GM10847 (cell line): ENCODE results near the gene IL2.

Experiments
- POLR2A ChIP-seq: IDR thresholded peaks from 2 replicates; pipeline ENCODE4 v1.6.1; 2011; ENCODE audit not compliant: insufficient read length; ENCODE audit errors: extremely low read depth

IL2 gene

DNA sequence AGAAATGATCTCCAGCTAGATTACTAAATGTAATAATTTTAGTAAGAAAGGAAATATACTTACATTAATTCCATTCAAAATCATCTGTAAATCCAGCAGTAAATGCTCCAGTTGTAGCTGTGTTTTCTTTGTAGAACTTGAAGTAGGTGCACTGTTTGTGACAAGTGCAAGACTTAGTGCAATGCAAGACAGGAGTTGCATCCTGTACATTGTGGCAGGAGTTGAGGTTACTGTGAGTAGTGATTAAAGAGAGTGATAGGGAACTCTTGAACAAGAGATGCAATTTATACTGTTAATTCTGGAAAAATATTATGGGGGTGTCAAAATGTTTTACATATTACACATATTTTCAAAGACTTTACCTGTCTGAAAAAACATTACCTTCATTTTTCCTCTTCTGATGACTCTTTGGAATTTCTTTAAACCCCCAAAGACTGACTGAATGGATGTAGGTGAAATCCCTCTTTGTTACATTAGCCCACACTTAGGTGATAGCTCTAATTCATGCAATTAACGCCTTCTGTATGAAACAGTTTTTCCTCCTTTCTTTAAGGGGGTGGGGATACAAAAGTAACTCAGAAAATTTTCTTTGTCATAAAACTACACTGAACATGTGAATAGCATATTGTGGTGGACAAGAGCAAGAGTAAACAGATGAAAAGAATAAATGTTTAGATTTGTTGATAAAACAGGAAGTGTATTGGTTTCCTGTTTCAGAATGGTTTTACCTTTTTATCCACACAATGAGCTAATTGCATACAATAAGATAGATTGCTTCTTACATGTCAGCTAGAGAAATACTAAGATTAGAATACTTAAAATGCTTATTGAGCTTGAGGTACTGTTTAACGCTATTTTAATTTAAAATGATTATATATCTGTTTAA lies at the start of gene IL2:
TSS of gene IL2 (minus strand) at position 495 of the 886 bp plus-strand sequence. CDS start at position 210, 285 bp downstream.
- TF ChIP-seq POLR2A = no peak

DNA sequence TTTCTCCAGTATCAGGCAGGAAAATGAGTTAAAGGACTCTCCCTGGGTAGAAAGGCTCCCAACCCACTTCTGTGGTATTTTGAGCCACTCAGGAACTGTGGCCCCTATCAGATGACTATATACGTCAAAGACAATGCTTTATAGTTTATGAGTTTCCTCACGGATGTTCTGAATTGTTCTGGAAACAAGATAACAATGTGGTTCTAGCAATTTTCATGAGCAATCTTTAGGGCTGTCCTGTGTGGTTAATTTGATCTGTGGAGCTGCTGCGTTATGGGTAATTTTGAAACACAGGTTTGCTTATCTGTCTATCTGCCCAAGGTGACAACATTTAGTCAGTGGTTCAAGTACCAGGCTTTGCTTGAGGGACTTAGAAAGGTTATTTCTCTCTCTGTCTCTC lies 46.7 kb upstream of the IL2 start:
- no peak for TF ChIP-seq POLR2A

DNA sequence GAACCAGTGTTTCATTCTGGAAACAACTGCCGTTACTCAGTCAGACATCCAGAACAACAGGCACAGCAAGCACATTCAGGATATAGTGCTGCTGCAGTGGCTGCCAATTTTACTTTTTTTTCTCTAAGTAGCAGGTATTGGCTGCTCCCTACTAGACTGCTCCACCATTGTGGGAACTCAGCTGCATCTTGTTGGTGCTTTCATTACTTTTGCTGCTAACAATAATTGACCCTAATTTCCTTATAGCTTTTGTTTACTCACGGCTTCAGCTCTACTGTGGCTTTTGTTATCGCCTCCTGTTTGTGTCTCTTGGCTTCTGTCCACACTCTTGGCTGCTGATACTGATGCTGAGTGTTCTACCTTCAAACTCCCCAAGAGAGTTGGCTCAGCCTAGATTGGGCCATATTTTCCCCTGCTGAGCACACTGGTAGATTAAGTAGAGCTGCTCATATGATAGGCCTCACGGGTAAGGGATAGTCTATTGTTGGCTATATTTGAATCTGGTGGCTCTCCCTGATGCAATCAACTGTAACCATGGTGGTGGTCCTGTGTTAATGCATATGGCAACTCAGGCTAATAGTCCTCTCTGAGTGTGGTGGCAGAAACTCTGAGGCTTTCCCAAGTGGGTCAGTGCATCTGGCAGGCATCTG lies 44.5 kb upstream of the IL2 start:
- TF ChIP-seq POLR2A = no peak

DNA sequence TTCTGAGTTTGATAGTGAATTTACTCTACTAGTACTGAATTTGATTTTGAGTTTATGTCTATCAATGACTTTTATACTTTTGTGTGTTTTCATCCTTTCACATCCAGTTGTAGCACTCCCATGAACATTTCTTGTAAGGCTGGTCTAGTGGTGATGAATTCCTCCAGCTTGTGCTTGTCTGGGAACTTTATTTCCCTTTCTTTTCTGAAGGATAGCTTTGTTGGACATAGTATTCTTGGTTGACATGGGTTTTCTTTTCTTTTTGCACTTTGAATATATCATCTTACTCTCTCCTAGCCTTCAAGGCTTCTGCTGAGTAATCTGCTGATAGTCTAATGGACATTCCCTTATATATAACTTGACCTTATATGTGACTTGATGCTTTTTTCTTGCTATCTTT lies 32.5 kb upstream of the IL2 start:
- no peak for TF ChIP-seq POLR2A

DNA sequence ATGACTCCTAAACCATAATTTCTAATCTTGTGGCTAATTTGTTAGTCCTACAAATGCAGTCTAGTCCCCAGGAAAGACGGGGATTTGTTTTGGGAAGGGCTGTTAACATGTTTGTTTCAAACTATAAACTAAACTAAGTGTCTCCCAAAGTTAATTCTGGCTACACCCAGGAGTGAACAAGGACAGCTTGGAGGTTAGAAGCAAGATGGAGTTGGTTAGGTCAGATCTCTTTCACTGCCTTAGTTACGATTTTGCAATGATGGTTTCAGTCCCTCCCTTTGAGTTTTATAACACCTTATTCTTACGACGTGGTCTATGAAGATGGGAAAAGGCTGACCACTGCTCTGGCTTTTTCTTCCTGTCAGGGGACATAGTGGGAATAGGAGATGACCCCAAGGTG lies 27.0 kb upstream of the IL2 start:
- no peak for TF ChIP-seq POLR2A

DNA sequence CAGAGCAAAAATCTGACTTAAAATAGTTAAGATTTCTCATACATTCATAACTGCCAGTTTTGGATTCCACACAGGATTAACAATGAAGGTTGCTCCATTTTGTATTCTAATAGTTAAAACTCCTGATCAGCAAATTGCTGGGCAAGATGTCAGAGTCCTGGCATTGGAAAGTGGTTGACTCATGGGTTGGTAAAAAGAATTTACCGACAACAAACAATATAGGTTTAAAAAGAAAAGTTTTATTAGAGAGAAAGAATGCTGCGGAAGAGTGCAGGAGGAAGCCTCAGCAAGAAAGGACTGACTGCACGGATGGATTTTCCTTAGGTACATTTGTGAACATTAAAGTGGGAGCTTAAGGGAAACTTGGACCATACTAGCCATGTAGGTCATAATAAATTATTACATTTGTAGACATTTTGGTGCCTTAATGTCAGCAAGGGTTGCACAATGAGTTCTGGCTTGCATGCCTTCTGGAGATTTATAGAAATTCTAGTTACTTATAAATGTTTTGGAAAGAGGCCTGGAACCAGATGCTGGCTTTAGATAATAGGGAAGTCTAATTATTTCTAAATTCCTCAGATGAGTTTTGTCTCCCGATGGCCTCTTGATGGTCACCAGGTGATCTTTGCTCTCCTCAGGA lies 25.4 kb upstream of the IL2 start:
- TF ChIP-seq POLR2A = no peak

DNA sequence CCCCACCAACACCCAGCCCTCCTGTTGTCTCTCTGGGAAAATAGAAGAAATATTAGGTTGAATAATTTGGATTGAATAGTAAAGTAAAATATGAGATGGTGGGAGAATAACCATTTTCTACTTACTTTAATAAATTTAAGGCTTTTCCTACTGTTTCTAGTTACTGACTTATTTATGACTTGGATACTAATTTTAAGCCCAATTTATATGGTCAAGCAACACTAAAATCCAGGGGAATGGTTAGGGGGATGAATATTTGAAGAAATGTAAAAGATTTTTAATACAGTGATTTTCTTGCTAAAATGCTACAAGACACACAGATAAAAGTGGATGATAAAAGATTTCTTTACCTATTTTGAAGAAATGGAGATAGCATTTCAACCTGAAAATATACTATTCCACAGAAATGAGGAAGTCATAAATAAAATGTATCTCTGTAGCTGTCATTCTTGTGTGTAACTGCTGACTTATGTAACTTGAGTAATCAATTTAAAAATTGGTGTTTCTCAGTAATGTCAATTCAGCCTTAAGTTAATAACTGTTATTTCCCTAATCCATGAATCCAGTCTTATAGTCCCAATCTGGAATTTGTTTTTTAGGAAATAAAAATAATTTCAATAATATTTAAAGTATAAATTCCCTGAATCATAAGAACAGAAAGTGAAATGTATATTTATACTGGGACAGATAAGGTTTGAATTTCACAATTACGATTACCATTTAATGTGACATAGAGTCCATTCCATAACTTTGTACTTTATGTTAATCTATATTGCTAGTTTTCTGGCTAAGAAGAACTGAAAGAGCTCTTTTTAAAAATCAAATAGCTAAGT lies 24.3 kb upstream of the IL2 start:
- TF ChIP-seq POLR2A = no peak

DNA sequence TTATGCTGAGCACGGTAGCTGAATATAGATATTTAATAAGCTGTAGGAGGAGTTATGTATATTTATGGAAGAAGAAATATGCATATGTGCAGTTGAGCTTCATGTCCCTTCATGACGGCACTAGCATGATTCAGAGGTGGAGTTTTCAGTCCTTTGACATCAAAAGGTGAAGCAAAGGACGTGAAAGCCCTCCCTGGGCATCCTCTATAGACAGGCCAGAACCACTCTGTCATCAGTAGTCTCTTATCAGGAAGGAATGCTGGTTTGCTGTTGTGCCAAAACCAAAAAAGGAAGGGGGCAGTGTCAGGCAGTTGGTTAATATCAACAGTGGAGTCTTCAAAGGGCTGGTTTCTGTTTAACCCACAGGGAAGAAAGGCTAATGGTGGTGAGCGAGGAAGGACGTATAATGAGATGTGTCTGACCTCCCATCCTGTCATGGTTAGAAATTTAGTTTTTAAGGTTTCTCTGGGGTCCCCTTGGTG lies 23.5 kb upstream of the IL2 start:
- no peak for TF ChIP-seq POLR2A

DNA sequence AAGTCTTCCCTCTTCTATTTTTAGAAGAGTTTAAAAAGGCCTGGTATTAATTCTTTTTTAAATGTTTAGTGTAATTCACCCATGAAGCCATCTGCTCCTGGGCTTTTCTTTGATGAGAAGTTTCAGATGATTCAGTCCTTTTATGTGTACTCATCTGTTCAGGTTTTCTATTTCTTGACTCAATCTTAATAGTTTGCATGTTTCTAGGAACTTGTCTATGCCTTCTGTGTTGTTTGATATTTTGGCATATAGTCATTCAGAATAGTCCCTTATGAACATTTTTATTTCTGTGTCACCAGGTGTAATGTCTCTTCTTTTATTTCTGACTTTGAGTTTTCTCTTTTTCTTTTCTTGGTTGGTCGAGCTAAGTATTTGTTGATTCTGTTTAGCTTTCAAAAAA lies 20.2 kb upstream of the IL2 start:
- TF ChIP-seq POLR2A = no peak

DNA sequence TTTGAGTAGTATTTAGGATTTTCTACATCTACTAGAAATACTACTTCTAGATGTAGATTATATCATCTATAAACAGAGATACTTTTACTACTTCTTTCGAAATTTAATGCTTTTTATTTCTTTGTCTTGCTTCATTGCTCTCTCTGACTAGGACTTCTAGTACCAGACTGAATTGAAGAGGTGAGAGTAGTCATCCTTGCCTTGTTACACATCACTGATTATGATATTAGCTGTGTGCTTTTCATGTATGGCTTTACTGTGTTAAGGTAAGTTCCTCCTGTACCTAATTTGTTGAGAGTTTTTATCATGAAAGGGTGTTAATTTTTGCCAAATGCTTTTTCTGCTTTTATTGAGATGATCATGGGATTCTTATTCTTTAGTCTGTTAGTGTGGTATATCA lies 19.6 kb upstream of the IL2 start:
- TF ChIP-seq POLR2A = no peak

DNA sequence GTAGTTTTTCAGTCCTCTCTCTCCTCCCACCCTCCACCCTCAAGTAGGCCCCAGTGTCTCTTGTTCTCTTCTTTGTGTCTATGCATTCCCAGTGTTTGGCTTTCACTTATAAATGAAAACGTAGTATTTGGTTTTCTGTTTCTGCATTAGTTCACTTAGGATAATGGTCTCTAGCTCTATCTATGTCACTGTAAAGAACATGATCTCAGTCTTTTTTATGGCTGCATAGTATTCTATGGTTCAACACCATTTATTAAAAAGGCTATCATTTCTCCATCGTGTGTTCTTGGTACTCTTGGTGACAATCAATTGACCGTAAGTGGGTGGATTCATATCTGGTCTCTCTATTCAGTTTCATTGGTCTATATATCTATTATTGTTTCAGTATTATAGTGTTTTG lies 18.7 kb upstream of the IL2 start:
- TF ChIP-seq POLR2A = no peak

DNA sequence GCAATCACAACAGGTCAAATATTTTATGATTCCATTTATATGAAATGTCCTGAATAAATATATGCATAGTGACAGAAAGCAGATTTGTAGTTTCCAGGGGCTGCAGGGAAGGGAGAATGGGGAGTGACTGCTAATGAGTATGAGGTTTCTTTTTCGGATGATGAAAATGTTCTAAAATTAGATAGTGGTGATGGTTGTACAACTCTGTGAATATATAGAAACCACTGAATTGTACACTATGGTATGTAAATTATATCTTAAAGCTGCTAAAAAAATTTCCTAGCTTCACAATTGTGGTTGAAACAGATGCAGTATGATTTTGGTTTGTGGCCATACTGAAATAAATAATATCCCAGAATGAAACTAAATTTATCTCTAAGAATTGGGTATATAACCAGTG lies 12.9 kb upstream of the IL2 start:
- TF ChIP-seq POLR2A = no peak

DNA sequence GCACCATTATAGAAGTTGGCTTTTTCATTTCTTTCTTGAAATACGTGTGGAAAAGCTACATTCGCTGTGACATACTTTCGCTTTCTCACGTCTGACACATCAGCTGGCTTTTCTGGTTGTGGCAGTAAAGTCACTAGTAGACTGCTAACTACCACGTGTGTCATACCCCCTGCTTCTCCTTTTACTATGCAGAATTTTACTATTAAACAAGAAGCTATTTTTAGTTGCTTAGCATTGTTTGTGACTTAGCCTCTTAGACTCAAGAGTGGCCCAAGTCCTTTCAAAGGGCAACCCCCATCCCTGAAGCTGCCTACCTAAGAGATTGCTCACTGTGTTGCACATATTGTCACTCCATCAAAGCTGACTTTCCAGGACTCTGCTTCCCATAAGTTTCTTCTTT lies 2.1 kb upstream of the IL2 start:
- TF ChIP-seq POLR2A = no peak

DNA sequence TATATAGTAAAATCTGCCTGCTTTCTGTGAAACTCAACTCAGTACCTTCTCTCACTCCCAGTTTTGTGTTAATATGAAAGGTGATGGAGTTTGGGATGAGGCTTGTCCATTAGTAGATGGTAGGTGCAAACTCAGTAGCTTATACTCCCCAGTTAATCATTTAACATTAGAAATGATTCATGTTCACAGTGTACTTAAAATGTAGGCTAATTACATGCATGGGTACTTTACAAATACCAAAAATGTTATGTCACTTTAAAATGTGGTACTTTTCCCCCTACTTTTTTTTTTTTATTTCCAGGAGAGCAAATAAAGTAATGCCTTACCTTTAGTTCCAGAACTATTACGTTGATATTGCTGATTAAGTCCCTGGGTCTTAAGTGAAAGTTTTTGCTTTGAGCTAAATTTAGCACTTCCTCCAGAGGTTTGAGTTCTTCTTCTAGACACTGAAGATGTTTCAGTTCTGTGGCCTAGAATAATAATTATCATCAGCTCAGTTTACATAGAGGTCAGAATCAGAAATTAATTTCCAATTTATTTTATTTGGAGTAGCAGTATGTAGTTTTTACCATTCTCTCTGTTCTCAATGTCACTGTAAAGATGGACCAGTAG lies 3.0 kb downstream of the IL2 start:
- no peak for TF ChIP-seq POLR2A

DNA sequence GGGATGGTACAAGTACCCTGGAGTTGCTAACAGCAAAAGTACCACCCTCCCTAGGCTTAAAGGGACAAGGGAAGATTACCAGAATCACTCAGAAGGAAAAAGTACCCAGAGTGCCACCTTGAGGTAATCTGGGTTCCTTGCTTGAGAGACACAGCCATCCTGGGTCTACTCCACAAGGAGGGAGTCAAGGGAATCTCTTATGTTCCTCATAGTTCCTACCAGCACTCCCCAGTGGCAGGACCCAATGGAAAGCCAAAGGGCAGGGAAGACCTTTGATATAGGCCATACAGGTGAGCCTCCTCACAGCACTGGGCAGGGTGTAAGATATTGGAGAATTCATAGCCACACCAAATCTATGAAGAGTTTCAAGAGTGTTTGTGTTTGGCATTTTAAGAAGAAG lies 5.7 kb downstream of the IL2 start:
- TF ChIP-seq POLR2A = no peak

DNA sequence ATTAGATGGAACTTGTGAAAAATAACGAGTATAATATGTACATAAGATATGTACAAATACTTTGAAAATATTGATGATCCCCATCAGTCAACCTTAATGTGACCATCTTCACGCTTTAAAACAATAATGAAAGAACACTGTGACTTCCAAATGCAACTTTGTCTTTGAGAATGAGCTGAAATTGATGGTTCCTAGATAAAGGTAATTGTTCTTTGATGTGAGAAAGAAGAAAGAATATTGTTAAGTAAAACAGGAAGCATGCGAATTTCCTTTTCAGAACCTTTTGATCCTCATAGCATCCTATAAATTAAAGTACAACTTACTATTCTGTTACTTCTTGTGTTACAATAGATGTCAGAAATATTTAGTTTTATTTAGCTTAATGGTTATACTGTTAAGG lies 22.2 kb downstream of the IL2 start:
- no peak for TF ChIP-seq POLR2A
